NCI-H345 treated with DMSO at 0.1 percent for 48 hours (cell line): ENCODE results near the gene PRSS58.

Experiments used
- DNase-seq: peaks from one replicate; lab custom pipeline; 2025; ENCODE audit not compliant: unreplicated experiment; lab: John Stamatoyannopoulos, UW

PRSS58 gene

GRCh38 chr7:142228537-142229104, 29.2 kb downstream of the PRSS58 start:
- no peak for DNase-seq
